Osteocyte (in vitro differentiated cells): ENCODE data around the gene ITPR2. TPM values are rescaled to one million over a fixed set of nuclear protein-coding genes. Genes with fewer than 3 reads are reported as not detected.

Experiments used
- DNase-seq: peaks from one replicate; pipeline ENCODE4 v3.0.0; 2021; ENCODE audit warnings: mixed read lengths; ENCODE audit not compliant: unreplicated experiment; ENCODE audit errors: extremely low spot score
- H3K27ac Mint-ChIP-seq: one replicate; pipeline ENCODE4 v1.8.0; 2021; ENCODE audit warnings: mild to moderate bottlenecking, mixed read lengths; ENCODE audit not compliant: unreplicated experiment
- H3K27me3 Mint-ChIP-seq: one replicate; pipeline ENCODE4 v1.8.0; 2021; ENCODE audit warnings: mixed read lengths; ENCODE audit not compliant: unreplicated experiment
- H3K36me3 Mint-ChIP-seq: one replicate; pipeline ENCODE4 v1.8.0; 2021; ENCODE audit warnings: mixed read lengths; ENCODE audit not compliant: unreplicated experiment
- H3K4me1 Mint-ChIP-seq: one replicate; pipeline ENCODE4 v1.8.0; 2021; ENCODE audit warnings: mixed read lengths; ENCODE audit not compliant: unreplicated experiment
- H3K4me3 Mint-ChIP-seq: one replicate; pipeline ENCODE4 v1.8.0; 2021; ENCODE audit warnings: mild to moderate bottlenecking, moderate library complexity, mixed read lengths; ENCODE audit not compliant: unreplicated experiment
- H3K9me3 Mint-ChIP-seq: one replicate; pipeline ENCODE4 v1.8.0; 2021; ENCODE audit warnings: mixed read lengths; ENCODE audit not compliant: unreplicated experiment
- total RNA-seq: library from RNA; stranded (reverse); gene quantifications from 2 replicates; pipeline ENCODE4 v1.2.1, GENCODE V29; 2021
- TF ChIP-seq, protein P1 (sequence below): fragments of 200-600 bp; sonication (generic); IDR thresholded peaks from 2 replicates; pipeline ENCODE4 v1.5.0; 2021; ENCODE audit warnings: antibody characterized with exemption, mild to moderate bottlenecking, moderate library complexity

ITPR2 gene
- total RNA-seq, 1 donor from 2014 or later = 22.1 TPM

DNA sequence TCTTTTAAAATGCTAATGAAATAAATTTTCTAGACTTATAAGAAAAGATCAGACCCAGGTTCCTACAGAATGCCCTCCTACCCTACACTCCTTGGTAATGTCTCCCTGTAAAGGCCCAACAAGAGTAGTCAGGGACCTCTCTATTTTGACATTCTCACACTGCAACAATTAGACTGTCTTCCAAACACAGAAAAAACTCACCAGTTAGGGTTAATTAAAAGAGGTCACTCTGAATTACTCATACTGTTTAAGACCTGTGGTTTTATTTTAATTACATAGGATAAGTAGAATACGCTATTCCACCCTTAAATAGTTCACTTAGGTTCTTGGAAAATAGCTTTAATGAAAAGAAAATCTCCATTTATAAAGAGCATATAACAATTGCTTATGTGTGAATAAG lies 142.4 kb downstream of the ITPR2 start:
- TF ChIP-seq, protein P1, sequence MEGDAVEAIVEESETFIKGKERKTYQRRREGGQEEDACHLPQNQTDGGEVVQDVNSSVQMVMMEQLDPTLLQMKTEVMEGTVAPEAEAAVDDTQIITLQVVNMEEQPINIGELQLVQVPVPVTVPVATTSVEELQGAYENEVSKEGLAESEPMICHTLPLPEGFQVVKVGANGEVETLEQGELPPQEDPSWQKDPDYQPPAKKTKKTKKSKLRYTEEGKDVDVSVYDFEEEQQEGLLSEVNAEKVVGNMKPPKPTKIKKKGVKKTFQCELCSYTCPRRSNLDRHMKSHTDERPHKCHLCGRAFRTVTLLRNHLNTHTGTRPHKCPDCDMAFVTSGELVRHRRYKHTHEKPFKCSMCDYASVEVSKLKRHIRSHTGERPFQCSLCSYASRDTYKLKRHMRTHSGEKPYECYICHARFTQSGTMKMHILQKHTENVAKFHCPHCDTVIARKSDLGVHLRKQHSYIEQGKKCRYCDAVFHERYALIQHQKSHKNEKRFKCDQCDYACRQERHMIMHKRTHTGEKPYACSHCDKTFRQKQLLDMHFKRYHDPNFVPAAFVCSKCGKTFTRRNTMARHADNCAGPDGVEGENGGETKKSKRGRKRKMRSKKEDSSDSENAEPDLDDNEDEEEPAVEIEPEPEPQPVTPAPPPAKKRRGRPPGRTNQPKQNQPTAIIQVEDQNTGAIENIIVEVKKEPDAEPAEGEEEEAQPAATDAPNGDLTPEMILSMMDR = no peak
- peak overlapping the region; percentile 83 for H3K27ac Mint-ChIP-seq
- no peaks in the 10 kb centered on the region for H3K27me3 Mint-ChIP-seq
- no peak for DNase-seq
- H3K36me3 Mint-ChIP-seq = peaks cover 10% of the 10 kb centered on the region
- H3K4me1 Mint-ChIP-seq = peaks cover 31% of the 10 kb centered on the region
- H3K4me3 Mint-ChIP-seq = no peak overlapping the region
- no peaks in the 10 kb centered on the region for H3K9me3 Mint-ChIP-seq

DNA sequence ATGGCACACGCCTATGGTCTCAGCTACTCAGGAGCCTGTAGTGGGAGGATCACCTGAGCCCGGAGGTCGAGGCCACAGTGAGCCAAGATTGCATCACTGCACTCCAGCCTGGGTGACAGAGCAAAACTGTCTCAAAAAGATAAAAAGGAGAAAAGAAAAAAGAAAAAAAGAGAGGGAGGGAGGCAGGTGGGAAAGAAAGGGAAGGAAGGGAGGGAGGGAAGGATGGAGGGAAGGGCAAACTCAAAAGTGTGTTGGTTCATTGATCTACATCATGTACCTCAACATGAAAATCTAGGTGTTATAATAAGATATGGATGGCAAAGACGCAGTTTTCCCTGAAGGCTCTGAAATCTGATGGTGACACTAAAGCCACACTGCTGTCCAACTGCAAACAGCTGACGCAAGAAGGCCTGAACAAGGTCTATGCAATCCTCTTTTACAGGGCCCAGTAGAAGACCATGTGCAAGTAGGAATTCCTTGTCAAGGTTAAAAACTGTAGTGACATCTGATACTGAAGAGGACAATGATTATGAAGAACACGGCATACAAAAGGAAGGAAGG lies 143.6 kb downstream of the ITPR2 start:
- DNase-seq = no peak
- H3K36me3 Mint-ChIP-seq = peaks cover 3% of the 10 kb centered on the region
- peaks cover 31% of the 10 kb centered on the region for H3K4me1 Mint-ChIP-seq
- no peaks in the 10 kb centered on the region for H3K27me3 Mint-ChIP-seq
- H3K27ac Mint-ChIP-seq = no peak overlapping the region
- TF ChIP-seq, protein P1 = no peak
- no peaks in the 10 kb centered on the region for H3K9me3 Mint-ChIP-seq
- H3K4me3 Mint-ChIP-seq = no peak overlapping the region

DNA sequence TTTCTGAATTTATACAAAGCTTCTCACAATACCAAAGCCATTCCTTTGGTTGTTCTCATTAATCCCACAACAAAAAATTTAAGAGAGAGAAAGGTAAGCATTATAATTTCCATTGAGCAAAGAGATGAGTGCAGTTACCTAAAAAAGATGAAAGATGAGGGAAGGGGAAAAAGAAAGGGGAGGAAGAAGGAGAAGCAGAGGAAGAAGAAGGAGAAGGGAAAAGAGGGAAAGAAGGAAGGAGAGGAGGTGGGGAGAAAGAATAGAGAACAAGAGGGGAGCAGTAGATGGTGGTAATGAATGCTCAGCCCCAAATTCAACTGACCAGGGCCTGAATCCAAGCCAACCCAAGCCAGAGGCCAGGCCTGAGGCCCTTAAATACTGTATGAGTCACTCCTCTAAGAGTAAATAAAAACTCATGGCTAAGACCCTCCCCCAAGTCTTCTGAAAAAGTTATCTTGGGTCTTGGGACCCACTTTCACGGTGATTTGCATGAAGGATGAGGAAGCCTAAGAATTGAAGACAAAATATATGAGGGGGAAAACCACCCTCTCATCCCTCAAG lies 144.6 kb downstream of the ITPR2 start:
- TF ChIP-seq, protein P1 = no peak
- H3K27me3 Mint-ChIP-seq = no peaks in the 10 kb centered on the region
- DNase-seq = no peak
- H3K4me1 Mint-ChIP-seq = peaks cover 31% of the 10 kb centered on the region
- no peak overlapping the region for H3K27ac Mint-ChIP-seq
- no peak overlapping the region for H3K4me3 Mint-ChIP-seq
- no peaks in the 10 kb centered on the region for H3K9me3 Mint-ChIP-seq
- peaks cover 8% of the 10 kb centered on the region for H3K36me3 Mint-ChIP-seq

DNA sequence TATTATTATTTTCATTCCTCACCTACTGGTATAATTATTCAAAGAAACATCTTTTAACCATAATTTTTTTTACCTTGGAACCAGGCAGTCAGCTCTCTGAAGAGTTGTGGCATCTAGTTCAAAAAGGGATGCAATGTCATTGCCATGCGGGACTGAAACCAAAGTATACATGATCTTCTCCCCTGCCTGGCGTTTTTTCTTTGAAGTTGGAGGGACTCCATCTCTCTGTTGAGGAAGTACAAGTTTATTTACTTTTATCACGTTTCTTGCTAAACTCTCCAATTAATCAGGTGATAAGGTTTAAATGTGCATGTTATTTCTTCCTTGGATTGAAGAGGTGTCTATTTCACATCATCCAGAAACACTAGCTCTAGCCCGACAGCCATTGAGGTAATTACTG lies 146.6 kb downstream of the ITPR2 start:
- Mint-ChIP-seq H3K4me1 (peaks cover 17% of the 10 kb centered on the region), H3K4me3 (no peak overlapping the region)
- TF ChIP-seq, protein P1 = no peak

DNA sequence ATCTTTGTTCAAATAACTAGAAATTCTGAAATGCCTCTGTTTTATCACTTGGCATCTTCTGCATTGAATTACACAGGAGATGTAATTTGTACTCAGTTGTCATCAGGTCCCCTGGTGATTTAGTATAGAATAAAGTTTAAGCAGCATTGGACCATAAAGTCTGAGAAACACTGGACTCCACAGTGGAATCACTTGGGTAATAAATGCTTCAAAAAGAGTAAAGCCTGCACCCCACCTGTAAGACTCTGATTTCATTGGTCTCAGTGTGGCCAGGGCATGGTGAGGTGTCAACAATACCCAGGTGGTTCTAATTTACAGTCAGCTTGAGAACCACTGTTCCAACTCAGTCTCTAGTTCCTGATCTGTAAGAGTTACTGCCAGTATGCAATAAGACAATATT lies 148.9 kb downstream of the ITPR2 start:
- H3K9me3 Mint-ChIP-seq = no peaks in the 10 kb centered on the region
- H3K27ac Mint-ChIP-seq = no peak overlapping the region

More for the DNA sequence above, 146.6 kb downstream of the ITPR2 start:
- H3K36me3 Mint-ChIP-seq = peaks cover 15% of the 10 kb centered on the region
- H3K27ac Mint-ChIP-seq = no peak overlapping the region
- no peaks in the 10 kb centered on the region for H3K27me3 Mint-ChIP-seq
- H3K9me3 Mint-ChIP-seq = no peaks in the 10 kb centered on the region
- DNase-seq = no peak

More for the DNA sequence above, 148.9 kb downstream of the ITPR2 start:
- H3K27me3 Mint-ChIP-seq = no peaks in the 10 kb centered on the region
- TF ChIP-seq, protein P1 = no peak
- peaks cover 3% of the 10 kb centered on the region for H3K4me1 Mint-ChIP-seq
- no peak overlapping the region for H3K4me3 Mint-ChIP-seq
- DNase-seq = no peak
- H3K36me3 Mint-ChIP-seq = peaks cover 19% of the 10 kb centered on the region
